Panc1 (cell line): ENCODE measurements around the gene SOX18. TPM values are rescaled to one million over a fixed set of nuclear protein-coding genes. Genes with fewer than 3 reads are reported as not detected.

Experiments
- ATAC-seq: fragments of 200-7000 bp; cut with Tn5 transposase; 2 replicates; pipeline ENCODE4 v1.9.1; 2020; ENCODE audit warnings: mild to moderate bottlenecking, moderate library complexity
- BruUV-seq: library from RNA; stranded (reverse); fragments of 400-500 nt; replicated peaks from 2 replicates; lab custom pipeline; 2021; lab: Mats Ljungman, UMichigan
- CTCF ChIA-PET: fragments of 300-600 bp; sonication (Branson Sonifier 250); formaldehyde crosslinking; loops from one replicate; lab custom pipeline; 2022; ENCODE audit warnings: antibody characterized with exemption; lab: Charles Lee
- POLR2A ChIA-PET: fragments of 300-600 bp; sonication (Branson Sonifier 250); formaldehyde crosslinking; loops from one replicate; lab custom pipeline; 2022; ENCODE audit warnings: antibody characterized with exemption; lab: Charles Lee
- DNase-seq: peaks from one replicate; pipeline ENCODE4 v3.0.0-alpha.2; 2010; ENCODE audit warnings: low read depth, low spot score
- H3K27ac ChIP-seq: 2 replicates; pipeline ENCODE4 v1.5.1; 2011; ENCODE audit warnings: mild to moderate bottlenecking, low read length, inconsistent platforms
- H3K27me3 ChIP-seq: fragments of 200-500 bp; sonication (Bioruptor generic); 2 replicates; pipeline ENCODE4 v1.6.0; 2014; ENCODE audit warnings: low read length, inconsistent platforms; ENCODE audit not compliant: control insufficient read depth, insufficient read depth
- H3K36me3 ChIP-seq: fragments of 200-500 bp; sonication (Bioruptor generic); 2 replicates; pipeline ENCODE4 v1.5.1; 2014; ENCODE audit warnings: inconsistent platforms, mild to moderate bottlenecking, low read length, moderate library complexity; ENCODE audit not compliant: control insufficient read depth, insufficient read depth
- H3K4me1 ChIP-seq: 2 replicates; pipeline ENCODE4 v1.5.1; 2011; ENCODE audit warnings: inconsistent platforms, mild to moderate bottlenecking, low read length, moderate library complexity; ENCODE audit not compliant: control insufficient read depth, insufficient read depth
- H3K4me3 ChIP-seq, 2 experiments: 2 replicates each; pipeline ENCODE4 v1.5.1; 2011 to 2012; ENCODE audit warnings: low read depth in 2 of 2, low read length in 2 of 2, mild to moderate bottlenecking in 2 of 2, inconsistent platforms in 1 of 2, moderate library complexity in 1 of 2
- H3K9me3 ChIP-seq: fragments of 200-500 bp; sonication (Bioruptor generic); 2 replicates; pipeline ENCODE4 v1.5.1; 2014; ENCODE audit warnings: low read depth, mild to moderate bottlenecking, inconsistent platforms, low read length, moderate library complexity; ENCODE audit not compliant: control insufficient read depth, insufficient read depth
- POLR2AphosphoS5 ChIP-seq: IDR thresholded peaks from 2 replicates; pipeline ENCODE4 v1.6.1; 2012; ENCODE audit warnings: mild to moderate bottlenecking, low read depth, low read length, moderate library complexity
- REST ChIP-seq, 2 experiments: IDR thresholded peaks; 2 replicates each; pipeline ENCODE4 v1.6.1; 2011 to 2012; ENCODE audit warnings: low read depth in 2 of 2, control low read depth in 1 of 2, low read length in 1 of 2, mild to moderate bottlenecking in 1 of 2, moderate library complexity in 1 of 2; ENCODE audit not compliant: insufficient read depth in 1 of 2
- SIN3A ChIP-seq: IDR thresholded peaks from 2 replicates; pipeline ENCODE4 v1.6.1; 2012; ENCODE audit warnings: low read depth, mild to moderate bottlenecking, low read length, moderate library complexity, borderline replicate concordance; ENCODE audit not compliant: insufficient read depth
- TCF7L2 ChIP-seq: IDR thresholded peaks from 2 replicates; pipeline ENCODE4 v1.6.1; 2011; ENCODE audit warnings: mild to moderate bottlenecking, low read depth, low read length, inconsistent platforms
- in situ Hi-C: cut with HindIII; loops from 2 replicates; pipeline ENCODE4 v1.10.0; 2016; ENCODE audit warnings: low sequenced_read_pairs, low pct_unique_long_range_greater_than_20kb
- intact Hi-C: fragments of 100-400 bp; cut with micrococcal nuclease; formaldehyde crosslinking; loops from one replicate; pipeline ENCODE4 v1.10.0; 2022; ENCODE audit not compliant: unreplicated experiment
- total RNA-seq: library from RNA; stranded (reverse); gene quantifications from one replicate; pipeline ENCODE4 v1.2.1, GENCODE V29; 2021; ENCODE audit not compliant: unreplicated experiment
- TF ChIP-seq, protein P1 (sequence below): fragments of 450-650 bp; IDR thresholded peaks from 2 replicates; pipeline ENCODE4 v1.5.1; 2017; ENCODE audit warnings: mild to moderate bottlenecking

SOX18 gene
- total RNA-seq, 1 experiment from 2014 or later = 18.7 TPM

- ChIA-PET CTCF (interaction anchor here (0.5 kb wide), 1 partner anchor 89 kb away, joined by 4 read pairs; no protein-coding TSS in a partner anchor), POLR2A (interaction anchor here (0.6 kb wide), 1 partner anchor 40 kb away, joined by 3 read pairs; no protein-coding TSS in a partner anchor)
- no TSS peak for BruUV-seq
- TF ChIP-seq REST (IDR thresholded peaks at IDR 0.05; ENCODE audit: insufficient read depth in 1 of 2, low read depth in 2 of 2, low read length in 1 of 2) (no peak), TCF7L2 (no peak), SIN3A (no peak), POLR2AphosphoS5 (no peak)
- TF ChIP-seq, protein P1, sequence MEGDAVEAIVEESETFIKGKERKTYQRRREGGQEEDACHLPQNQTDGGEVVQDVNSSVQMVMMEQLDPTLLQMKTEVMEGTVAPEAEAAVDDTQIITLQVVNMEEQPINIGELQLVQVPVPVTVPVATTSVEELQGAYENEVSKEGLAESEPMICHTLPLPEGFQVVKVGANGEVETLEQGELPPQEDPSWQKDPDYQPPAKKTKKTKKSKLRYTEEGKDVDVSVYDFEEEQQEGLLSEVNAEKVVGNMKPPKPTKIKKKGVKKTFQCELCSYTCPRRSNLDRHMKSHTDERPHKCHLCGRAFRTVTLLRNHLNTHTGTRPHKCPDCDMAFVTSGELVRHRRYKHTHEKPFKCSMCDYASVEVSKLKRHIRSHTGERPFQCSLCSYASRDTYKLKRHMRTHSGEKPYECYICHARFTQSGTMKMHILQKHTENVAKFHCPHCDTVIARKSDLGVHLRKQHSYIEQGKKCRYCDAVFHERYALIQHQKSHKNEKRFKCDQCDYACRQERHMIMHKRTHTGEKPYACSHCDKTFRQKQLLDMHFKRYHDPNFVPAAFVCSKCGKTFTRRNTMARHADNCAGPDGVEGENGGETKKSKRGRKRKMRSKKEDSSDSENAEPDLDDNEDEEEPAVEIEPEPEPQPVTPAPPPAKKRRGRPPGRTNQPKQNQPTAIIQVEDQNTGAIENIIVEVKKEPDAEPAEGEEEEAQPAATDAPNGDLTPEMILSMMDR = no peak
- intact Hi-C loops (no loop called here), in situ Hi-C loops (no loop called here)
- ATAC-seq (peak; percentile 76), DNase-seq (no peak)
- Histone ChIP-seq H3K4me3 (peak within 1 kb of the TSS; percentile 78 to 82), H3K27ac (peak within 1 kb of the TSS; percentile 87), H3K4me1 (peaks cover 21% of the 10 kb centered on the region), H3K9me3 (no peaks in the 10 kb centered on the region), H3K36me3 (no peaks in the 10 kb centered on the region), H3K27me3 (no peaks in the 10 kb centered on the region)
These were observed 30.0 kb upstream of the SOX18 start, which contains the start of gene RGS19 for GRCh38 chr20:64079273-64080012. Gene RGS19 (minus strand): TSS chr20:64079518. CDS start chr20:64076886, 2,632 bp downstream.

DNA sequence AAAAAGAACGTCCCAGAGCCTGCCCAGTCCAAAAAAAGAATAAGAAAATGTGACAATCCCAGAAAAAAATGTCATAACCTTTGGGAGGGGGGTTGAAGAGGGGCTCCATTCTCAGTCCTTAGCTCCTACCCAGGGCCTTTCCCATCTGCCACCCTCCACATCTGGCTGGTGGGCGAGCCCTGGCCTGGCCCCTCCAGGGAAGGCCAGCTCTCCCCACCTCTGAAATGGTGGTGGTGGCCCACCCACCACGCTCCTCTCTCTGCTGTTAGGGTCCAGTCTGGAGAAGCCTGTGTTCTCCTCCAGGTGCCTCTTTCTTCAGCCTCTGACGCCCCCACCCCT is 29.5 kb upstream of the SOX18 start:
- Histone ChIP-seq H3K27me3 (no peaks in the 10 kb centered on the region), H3K4me1 (peaks cover 21% of the 10 kb centered on the region), H3K36me3 (no peaks in the 10 kb centered on the region), H3K27ac (peak overlapping the region; percentile 87), H3K4me3 (peak overlapping the region; percentile 78 to 82), H3K9me3 (no peaks in the 10 kb centered on the region)
- POLR2A ChIA-PET = no interaction called here
- no TSS peak for BruUV-seq
- in situ Hi-C loops = no loop called here
- CTCF ChIA-PET = no interaction called here
- TF ChIP-seq REST (IDR thresholded peaks at IDR 0.05; ENCODE audit: insufficient read depth in 1 of 2, low read depth in 2 of 2, low read length in 1 of 2) (no peak), POLR2AphosphoS5 (no peak), SIN3A (no peak), TCF7L2 (no peak)
- TF ChIP-seq, protein P1 = no peak
- DNase-seq (no peak), ATAC-seq (no peak)
- intact Hi-C loops = no loop called here
